Endothelial cell of umbilical vein (primary cell): Measurements from ENCODE around the gene GALNT8. TPM values are rescaled to one million over a fixed set of nuclear protein-coding genes. Genes with fewer than 3 reads are reported as not detected.

Experiments
- BruUV-seq: library from RNA; stranded (reverse); fragments of 400-500 nt; replicated peaks from 2 replicates; lab custom pipeline; 2021; lab: Mats Ljungman, UMichigan
- CTCF ChIA-PET: fragments of 300-600, 350-600 bp; sonication (Branson Sonifier 250); formaldehyde crosslinking; loops from one replicate; lab custom pipeline; 2021; ENCODE audit warnings: antibody characterized with exemption, inconsistent platforms; lab: Charles Lee
- POLR2A ChIA-PET: fragments of 300-600, 350-600 bp; sonication (Branson Sonifier 250); formaldehyde crosslinking; loops from one replicate; lab custom pipeline; 2021; ENCODE audit warnings: antibody characterized with exemption, inconsistent platforms; lab: Charles Lee
- DNase-seq: peaks from one replicate; pipeline ENCODE4 v3.0.0-alpha.2; 2011; ENCODE audit warnings: low read depth, low spot score
- FAIRE-seq: peaks from 2 replicates; lab custom pipeline; 2011; peaks lifted over from hg19 to GRCh38; lab: Jason Lieb, UNC
- H2AFZ ChIP-seq: 2 replicates; pipeline ENCODE4 v1.6.0; 2012; ENCODE audit warnings: low read depth, low read length, control low read depth, inconsistent platforms
- H3K27ac ChIP-seq: 2 replicates; pipeline ENCODE4 v1.5.1; 2011; ENCODE audit warnings: low read depth, mild to moderate bottlenecking, control low read depth, low read length, moderate library complexity; ENCODE audit not compliant: insufficient read depth
- H3K27me3 ChIP-seq, 2 experiments: 2 replicates each; pipeline versions ENCODE4 v1.6.0 to v1.6.1; 2011; ENCODE audit warnings: low read length in 2 of 2, mixed read lengths in 1 of 2; ENCODE audit not compliant: control insufficient read depth in 2 of 2, insufficient read depth in 2 of 2
- H3K36me3 ChIP-seq, 2 experiments: 2 replicates in 1 of 2; 3 replicates in 1 of 2; pipeline ENCODE4 v1.5.1; 2011; ENCODE audit warnings: low read length in 2 of 2, mild to moderate bottlenecking in 1 of 2, moderate library complexity in 1 of 2; ENCODE audit not compliant: control insufficient read depth in 2 of 2, insufficient read depth in 2 of 2; ENCODE audit errors: extremely low read depth in 1 of 2
- H3K4me1 ChIP-seq: 3 replicates; pipeline ENCODE4 v1.5.1; 2011; ENCODE audit warnings: mild to moderate bottlenecking, low read length; ENCODE audit not compliant: control insufficient read depth, insufficient read depth; ENCODE audit errors: extremely low read depth
- H3K4me2 ChIP-seq: 2 replicates; pipeline ENCODE4 v1.6.1; 2011; ENCODE audit warnings: low read length, control low read depth, mixed read lengths; ENCODE audit not compliant: insufficient read depth
- H3K4me3 ChIP-seq, 3 experiments: fragments of 200-600 bp in 1 of 3; sonication (generic), shearing (Covaris generic) in 1 of 3; replicated peaks in 1 of 3; 2 replicates each; pipeline ENCODE4 v1.5.1; 2011 to 2016; ENCODE audit warnings: control low read depth in 3 of 3, low read length in 3 of 3, mild to moderate bottlenecking in 2 of 3, inconsistent platforms in 1 of 3, low read depth in 1 of 3, moderate library complexity in 1 of 3; ENCODE audit not compliant: insufficient read depth in 1 of 3
- H3K79me2 ChIP-seq: 2 replicates; pipeline ENCODE4 v1.6.0; 2012; ENCODE audit warnings: low read length, inconsistent platforms; ENCODE audit not compliant: control insufficient read depth, insufficient read depth
- H3K9ac ChIP-seq: replicated peaks from 2 replicates; pipeline ENCODE3; 2011; ENCODE audit warnings: low read length, control low read depth; ENCODE audit not compliant: insufficient read depth; ENCODE audit errors: extremely low read depth
- H3K9me1 ChIP-seq: replicated peaks from 3 replicates; pipeline ENCODE4 v1.6.0; 2011; ENCODE audit warnings: mild to moderate bottlenecking, low read length; ENCODE audit not compliant: control insufficient read depth, insufficient read depth; ENCODE audit errors: extremely low read depth
- H3K9me3 ChIP-seq: replicated peaks from 2 replicates; pipeline ENCODE4 v1.5.1; 2012; ENCODE audit warnings: low read length, inconsistent platforms; ENCODE audit not compliant: control insufficient read depth, insufficient read depth
- H4K20me1 ChIP-seq: replicated peaks from 2 replicates; pipeline ENCODE3; 2011; ENCODE audit warnings: mild to moderate bottlenecking, low read length; ENCODE audit not compliant: control insufficient read depth, insufficient read depth; ENCODE audit errors: extremely low read depth
- CTCF ChIP-seq, 2 donors: IDR thresholded peaks; 1 replicate in 1 of 2; 2 replicates in 1 of 2; pipeline ENCODE4 v1.5.1; 2011; ENCODE audit warnings: low read length in 2 of 2, mild to moderate bottlenecking in 2 of 2, moderate library complexity in 2 of 2, control low read depth in 1 of 2, inconsistent platforms in 1 of 2, low read depth in 1 of 2; ENCODE audit not compliant: insufficient read depth in 1 of 2; ENCODE audit errors: extremely low read depth in 1 of 2
- EZH2 ChIP-seq: IDR thresholded peaks from 2 replicates; pipeline ENCODE4 v1.6.1; 2012; ENCODE audit warnings: borderline replicate concordance, low read depth, mild to moderate bottlenecking, moderate library complexity, low read length, inconsistent platforms; ENCODE audit not compliant: severe bottlenecking
- FOS ChIP-seq: IDR thresholded peaks from 2 replicates; pipeline ENCODE4 v1.6.1; 2011; ENCODE audit warnings: mild to moderate bottlenecking, low read length, moderate library complexity, borderline replicate concordance; ENCODE audit not compliant: insufficient read depth
- GATA2 ChIP-seq: IDR thresholded peaks from 2 replicates; pipeline ENCODE4 v1.7.0; 2011; ENCODE audit warnings: low read depth, mild to moderate bottlenecking, moderate library complexity, mixed read lengths, low read length; ENCODE audit not compliant: insufficient read length, insufficient read depth
- JUN ChIP-seq: IDR thresholded peaks from 2 replicates; pipeline ENCODE4 v1.6.1; 2011; ENCODE audit warnings: borderline replicate concordance, low read depth; ENCODE audit not compliant: insufficient read length, insufficient read depth
- MAX ChIP-seq: IDR thresholded peaks from 2 replicates; pipeline ENCODE4 v1.6.1; 2011; ENCODE audit not compliant: insufficient read depth, insufficient read length
- MYC ChIP-seq: IDR thresholded peaks from one replicate; pipeline ENCODE4 v1.6.1; 2011; ENCODE audit warnings: mild to moderate bottlenecking, low read depth, low read length
- POLR2A ChIP-seq: IDR thresholded peaks from 2 replicates; pipeline ENCODE4 v1.6.1; 2012; ENCODE audit warnings: low read depth, mild to moderate bottlenecking, control low read depth, low read length
- POLR2AphosphoS5 ChIP-seq: IDR thresholded peaks from 2 replicates; pipeline ENCODE4 v1.6.1; 2012; ENCODE audit warnings: low read depth, mild to moderate bottlenecking, control low read depth, low read length, moderate library complexity; ENCODE audit not compliant: insufficient read depth
- dilution Hi-C: fragments of 300-500 bp; cut with MboI; formaldehyde crosslinking; loops from one replicate; pipeline ENCODE4 v1.15.0; 2019; ENCODE audit warnings: low sequenced_read_pairs; ENCODE audit not compliant: extremely low pct_ligation_motif_present
- intact Hi-C: fragments of 100-400 bp; cut with micrococcal nuclease; formaldehyde crosslinking; loops from one replicate; pipeline ENCODE4 v1.10.0; 2022
- polyA plus RNA-seq, 4 experiments: library from polyadenylated mRNA; depleted of rRNA in 3 of 4; stranded (reverse) in 3 of 4; unstranded in 1 of 4; fragments of >200 nt; gene quantifications; 2 replicates each; pipeline versions ENCODE4 v1.2.1 to v1.2.3, GENCODE V29; 2011 to 2012; ENCODE audit warnings: missing spikeins in 1 of 4
- total RNA-seq: library from RNA; stranded (reverse); gene quantifications from 2 replicates; pipeline ENCODE4 v1.2.3, GENCODE V29; 2021

GALNT8 gene
- total and polyA plus RNA-seq, 2 donors (not counting 3 experiments of a cell fraction or from before 2014, with no cell fraction given): 0.03 to 0.09 TPM

GRCh38 chr12:4807813-4808212 lies 87.6 kb downstream of the GALNT8 start:
- CTCF ChIA-PET: no interaction called here
- no peak for TF ChIP-seq POLR2A
- TF ChIP-seq MYC: no peak
- TF ChIP-seq FOS: no peak
- TF ChIP-seq POLR2AphosphoS5: no peak
- TF ChIP-seq CTCF (IDR thresholded peaks at IDR 0.05; ENCODE audit: extremely low read depth in 1 of 2, insufficient read depth in 1 of 2, low read depth in 1 of 2, low read length in 2 of 2): no peak
- TF ChIP-seq GATA2: no peak
- no peak for TF ChIP-seq MAX
- TF ChIP-seq EZH2: no peak
- no peak for TF ChIP-seq JUN
- H3K79me2 ChIP-seq: no peaks in the 10 kb centered on the region

More at GRCh38 chr12:4807813-4808212, 87.6 kb downstream of the GALNT8 start:
- Histone ChIP-seq H3K9me3 (no peaks in the 10 kb centered on the region), H3K9me1 (no peaks in the 10 kb centered on the region), H4K20me1 (no peaks in the 10 kb centered on the region), H3K4me1 (no peaks in the 10 kb centered on the region), H3K36me3 (no peaks in the 10 kb centered on the region), H3K27me3 (peaks cover 28 to 31% of the 10 kb centered on the region in 2 experiments), H2AFZ (no peak overlapping the region), H3K4me2 (no peak overlapping the region), H3K9ac (no peak overlapping the region), H3K27ac (no peak overlapping the region), H3K4me3 (no peak overlapping the region)
- FAIRE-seq (no peak), DNase-seq (no peak)
- BruUV-seq: no TSS peak
- POLR2A ChIA-PET: no interaction called here
- intact Hi-C loops (no loop called here), dilution Hi-C loops (no loop called here)
